Endothelial cell of umbilical vein (primary cell): ENCODE data around the gene NAV2. TPM values are rescaled to one million over a fixed set of nuclear protein-coding genes. Genes with fewer than 3 reads are reported as not detected.

Experiments
- BruUV-seq: library from RNA; stranded (reverse); fragments of 400-500 nt; replicated peaks from 2 replicates; lab custom pipeline; 2021; lab: Mats Ljungman, UMichigan
- CTCF ChIA-PET: fragments of 300-600, 350-600 bp; sonication (Branson Sonifier 250); formaldehyde crosslinking; loops from one replicate; lab custom pipeline; 2021; ENCODE audit warnings: antibody characterized with exemption, inconsistent platforms; lab: Charles Lee
- POLR2A ChIA-PET: fragments of 300-600, 350-600 bp; sonication (Branson Sonifier 250); formaldehyde crosslinking; loops from one replicate; lab custom pipeline; 2021; ENCODE audit warnings: antibody characterized with exemption, inconsistent platforms; lab: Charles Lee
- DNase-seq: peaks from one replicate; pipeline ENCODE4 v3.0.0-alpha.2; 2011; ENCODE audit warnings: low read depth, low spot score
- FAIRE-seq: peaks from 2 replicates; lab custom pipeline; 2011; peaks lifted over from hg19 to GRCh38; lab: Jason Lieb, UNC
- H2AFZ ChIP-seq: 2 replicates; pipeline ENCODE4 v1.6.0; 2012; ENCODE audit warnings: low read depth, low read length, control low read depth, inconsistent platforms
- H3K27ac ChIP-seq: 2 replicates; pipeline ENCODE4 v1.5.1; 2011; ENCODE audit warnings: low read depth, mild to moderate bottlenecking, control low read depth, low read length, moderate library complexity; ENCODE audit not compliant: insufficient read depth
- H3K27me3 ChIP-seq, 2 experiments: 2 replicates each; pipeline versions ENCODE4 v1.6.0 to v1.6.1; 2011; ENCODE audit warnings: low read length in 2 of 2, mixed read lengths in 1 of 2; ENCODE audit not compliant: control insufficient read depth in 2 of 2, insufficient read depth in 2 of 2
- H3K36me3 ChIP-seq, 2 experiments: 2 replicates in 1 of 2; 3 replicates in 1 of 2; pipeline ENCODE4 v1.5.1; 2011; ENCODE audit warnings: low read length in 2 of 2, mild to moderate bottlenecking in 1 of 2, moderate library complexity in 1 of 2; ENCODE audit not compliant: control insufficient read depth in 2 of 2, insufficient read depth in 2 of 2; ENCODE audit errors: extremely low read depth in 1 of 2
- H3K4me1 ChIP-seq: 3 replicates; pipeline ENCODE4 v1.5.1; 2011; ENCODE audit warnings: mild to moderate bottlenecking, low read length; ENCODE audit not compliant: control insufficient read depth, insufficient read depth; ENCODE audit errors: extremely low read depth
- H3K4me2 ChIP-seq: 2 replicates; pipeline ENCODE4 v1.6.1; 2011; ENCODE audit warnings: low read length, control low read depth, mixed read lengths; ENCODE audit not compliant: insufficient read depth
- H3K4me3 ChIP-seq, 3 experiments: fragments of 200-600 bp in 1 of 3; sonication (generic), shearing (Covaris generic) in 1 of 3; replicated peaks in 1 of 3; 2 replicates each; pipeline ENCODE4 v1.5.1; 2011 to 2016; ENCODE audit warnings: control low read depth in 3 of 3, low read length in 3 of 3, mild to moderate bottlenecking in 2 of 3, inconsistent platforms in 1 of 3, low read depth in 1 of 3, moderate library complexity in 1 of 3; ENCODE audit not compliant: insufficient read depth in 1 of 3
- H3K79me2 ChIP-seq: 2 replicates; pipeline ENCODE4 v1.6.0; 2012; ENCODE audit warnings: low read length, inconsistent platforms; ENCODE audit not compliant: control insufficient read depth, insufficient read depth
- H3K9ac ChIP-seq: replicated peaks from 2 replicates; pipeline ENCODE3; 2011; ENCODE audit warnings: low read length, control low read depth; ENCODE audit not compliant: insufficient read depth; ENCODE audit errors: extremely low read depth
- H3K9me1 ChIP-seq: replicated peaks from 3 replicates; pipeline ENCODE4 v1.6.0; 2011; ENCODE audit warnings: mild to moderate bottlenecking, low read length; ENCODE audit not compliant: control insufficient read depth, insufficient read depth; ENCODE audit errors: extremely low read depth
- H3K9me3 ChIP-seq: replicated peaks from 2 replicates; pipeline ENCODE4 v1.5.1; 2012; ENCODE audit warnings: low read length, inconsistent platforms; ENCODE audit not compliant: control insufficient read depth, insufficient read depth
- H4K20me1 ChIP-seq: replicated peaks from 2 replicates; pipeline ENCODE3; 2011; ENCODE audit warnings: mild to moderate bottlenecking, low read length; ENCODE audit not compliant: control insufficient read depth, insufficient read depth; ENCODE audit errors: extremely low read depth
- EZH2 ChIP-seq: IDR thresholded peaks from 2 replicates; pipeline ENCODE4 v1.6.1; 2012; ENCODE audit warnings: borderline replicate concordance, low read depth, mild to moderate bottlenecking, moderate library complexity, low read length, inconsistent platforms; ENCODE audit not compliant: severe bottlenecking
- FOS ChIP-seq: IDR thresholded peaks from 2 replicates; pipeline ENCODE4 v1.6.1; 2011; ENCODE audit warnings: mild to moderate bottlenecking, low read length, moderate library complexity, borderline replicate concordance; ENCODE audit not compliant: insufficient read depth
- GATA2 ChIP-seq: IDR thresholded peaks from 2 replicates; pipeline ENCODE4 v1.7.0; 2011; ENCODE audit warnings: low read depth, mild to moderate bottlenecking, moderate library complexity, mixed read lengths, low read length; ENCODE audit not compliant: insufficient read length, insufficient read depth
- JUN ChIP-seq: IDR thresholded peaks from 2 replicates; pipeline ENCODE4 v1.6.1; 2011; ENCODE audit warnings: borderline replicate concordance, low read depth; ENCODE audit not compliant: insufficient read length, insufficient read depth
- MYC ChIP-seq: IDR thresholded peaks from one replicate; pipeline ENCODE4 v1.6.1; 2011; ENCODE audit warnings: mild to moderate bottlenecking, low read depth, low read length
- POLR2A ChIP-seq: IDR thresholded peaks from 2 replicates; pipeline ENCODE4 v1.6.1; 2012; ENCODE audit warnings: low read depth, mild to moderate bottlenecking, control low read depth, low read length
- POLR2AphosphoS5 ChIP-seq: IDR thresholded peaks from 2 replicates; pipeline ENCODE4 v1.6.1; 2012; ENCODE audit warnings: low read depth, mild to moderate bottlenecking, control low read depth, low read length, moderate library complexity; ENCODE audit not compliant: insufficient read depth
- dilution Hi-C: fragments of 300-500 bp; cut with MboI; formaldehyde crosslinking; loops from one replicate; pipeline ENCODE4 v1.15.0; 2019; ENCODE audit warnings: low sequenced_read_pairs; ENCODE audit not compliant: extremely low pct_ligation_motif_present
- intact Hi-C: fragments of 100-400 bp; cut with micrococcal nuclease; formaldehyde crosslinking; loops from one replicate; pipeline ENCODE4 v1.10.0; 2022
- polyA plus RNA-seq, 4 experiments: library from polyadenylated mRNA; depleted of rRNA in 3 of 4; stranded (reverse) in 3 of 4; unstranded in 1 of 4; fragments of >200 nt; gene quantifications; 2 replicates each; pipeline versions ENCODE4 v1.2.1 to v1.2.3, GENCODE V29; 2011 to 2012; ENCODE audit warnings: missing spikeins in 1 of 4
- total RNA-seq: library from RNA; stranded (reverse); gene quantifications from 2 replicates; pipeline ENCODE4 v1.2.3, GENCODE V29; 2021
- TF ChIP-seq, protein P1 (sequence below), 2 donors: IDR thresholded peaks; 1 replicate in 1 of 2; 2 replicates in 1 of 2; pipeline ENCODE4 v1.5.1; 2011; ENCODE audit warnings: low read length in 2 of 2, mild to moderate bottlenecking in 2 of 2, moderate library complexity in 2 of 2, control low read depth in 1 of 2, inconsistent platforms in 1 of 2, low read depth in 1 of 2; ENCODE audit not compliant: insufficient read depth in 1 of 2; ENCODE audit errors: extremely low read depth in 1 of 2
- TF ChIP-seq, protein P2 (sequence below): IDR thresholded peaks from 2 replicates; pipeline ENCODE4 v1.6.1; 2011; ENCODE audit not compliant: insufficient read depth, insufficient read length

Gene NAV2
- total and polyA plus RNA-seq, 2 donors (not counting 3 experiments of a cell fraction or from before 2014, with no cell fraction given), result 10.9 to 68.0 TPM

DNA sequence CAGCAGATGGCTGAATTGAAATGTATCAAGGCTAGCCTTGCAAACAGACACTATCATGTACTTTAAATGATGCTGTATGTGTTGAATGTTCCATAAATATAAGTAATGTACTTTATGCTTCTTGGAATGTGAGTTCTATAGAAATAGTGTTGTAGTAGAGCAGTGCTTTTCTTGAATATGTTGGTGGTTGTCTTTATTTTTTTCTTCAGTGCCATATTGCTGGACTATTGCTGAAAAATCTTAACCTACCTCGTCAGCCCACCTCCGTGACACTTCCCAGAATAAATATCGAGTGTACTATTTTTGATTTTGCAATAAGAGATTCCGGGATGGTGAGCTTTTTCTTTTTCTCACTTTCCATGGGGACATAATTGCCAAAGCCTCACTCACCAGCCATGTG lies 153.9 kb downstream of the NAV2 start:
- Histone ChIP-seq H3K9ac (no peak overlapping the region), H4K20me1 (peaks cover 3% of the 10 kb centered on the region), H3K4me3 (no peak overlapping the region), H3K4me2 (no peak overlapping the region), H2AFZ (no peak overlapping the region), H3K9me1 (no peaks in the 10 kb centered on the region), H3K36me3 (peaks cover 0 to 3% of the 10 kb centered on the region in 2 experiments), H3K4me1 (peaks cover 46% of the 10 kb centered on the region), H3K9me3 (no peaks in the 10 kb centered on the region), H3K27me3 (no peaks in the 10 kb centered on the region), H3K79me2 (peaks cover 36% of the 10 kb centered on the region), H3K27ac (no peak overlapping the region)
- CTCF ChIA-PET, result no interaction called here
- intact Hi-C loops, result no loop called here
- DNase-seq (no peak), FAIRE-seq (no peak)
- dilution Hi-C loops, result no loop called here
- BruUV-seq, result no TSS peak
- TF ChIP-seq, protein P1, sequence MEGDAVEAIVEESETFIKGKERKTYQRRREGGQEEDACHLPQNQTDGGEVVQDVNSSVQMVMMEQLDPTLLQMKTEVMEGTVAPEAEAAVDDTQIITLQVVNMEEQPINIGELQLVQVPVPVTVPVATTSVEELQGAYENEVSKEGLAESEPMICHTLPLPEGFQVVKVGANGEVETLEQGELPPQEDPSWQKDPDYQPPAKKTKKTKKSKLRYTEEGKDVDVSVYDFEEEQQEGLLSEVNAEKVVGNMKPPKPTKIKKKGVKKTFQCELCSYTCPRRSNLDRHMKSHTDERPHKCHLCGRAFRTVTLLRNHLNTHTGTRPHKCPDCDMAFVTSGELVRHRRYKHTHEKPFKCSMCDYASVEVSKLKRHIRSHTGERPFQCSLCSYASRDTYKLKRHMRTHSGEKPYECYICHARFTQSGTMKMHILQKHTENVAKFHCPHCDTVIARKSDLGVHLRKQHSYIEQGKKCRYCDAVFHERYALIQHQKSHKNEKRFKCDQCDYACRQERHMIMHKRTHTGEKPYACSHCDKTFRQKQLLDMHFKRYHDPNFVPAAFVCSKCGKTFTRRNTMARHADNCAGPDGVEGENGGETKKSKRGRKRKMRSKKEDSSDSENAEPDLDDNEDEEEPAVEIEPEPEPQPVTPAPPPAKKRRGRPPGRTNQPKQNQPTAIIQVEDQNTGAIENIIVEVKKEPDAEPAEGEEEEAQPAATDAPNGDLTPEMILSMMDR (IDR thresholded peaks at IDR 0.05; ENCODE audit: extremely low read depth in 1 of 2, insufficient read depth in 1 of 2, low read depth in 1 of 2, low read length in 2 of 2), result no peak
- TF ChIP-seq, protein P2, sequence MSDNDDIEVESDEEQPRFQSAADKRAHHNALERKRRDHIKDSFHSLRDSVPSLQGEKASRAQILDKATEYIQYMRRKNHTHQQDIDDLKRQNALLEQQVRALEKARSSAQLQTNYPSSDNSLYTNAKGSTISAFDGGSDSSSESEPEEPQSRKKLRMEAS, result no peak
- no peak for TF ChIP-seq MYC
- no peak for TF ChIP-seq FOS
- no peak for TF ChIP-seq POLR2AphosphoS5
- TF ChIP-seq GATA2, result no peak
- no peak for TF ChIP-seq EZH2
- no peak for TF ChIP-seq JUN
- no peak for TF ChIP-seq POLR2A
- POLR2A ChIA-PET, result no interaction called here
